ENCODE measurements around the gene C7orf57. TPM values are rescaled to one million over a fixed set of nuclear protein-coding genes. Genes with fewer than 3 reads are reported as not detected.

C7orf57 gene
- total and polyA plus RNA-seq, 2 donors (not counting 1 experiment from before 2014, with no cell fraction given): not detected

DNA sequence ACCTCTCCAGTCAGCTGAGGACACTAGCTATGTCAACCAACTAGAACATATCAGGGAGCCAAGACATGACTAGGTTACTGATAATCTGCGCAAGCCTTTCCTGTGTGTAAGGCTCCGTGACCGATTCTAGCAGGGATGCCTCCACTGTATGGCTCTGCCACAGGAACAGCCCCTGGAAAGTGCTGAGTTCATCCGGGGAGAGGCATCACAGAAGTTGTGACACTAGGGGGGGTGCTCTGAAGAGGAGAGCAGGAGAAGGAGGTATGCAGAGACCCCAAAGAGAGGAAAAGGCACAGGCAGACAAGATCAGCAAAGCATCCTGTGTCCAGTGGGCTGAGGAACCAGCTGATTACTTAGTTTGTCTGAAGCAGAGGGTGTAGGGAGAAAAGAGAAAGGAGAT lies 67.2 kb downstream of the C7orf57 start:
- Histone ChIP-seq H3K36me3 (replicated peaks in 1 of 2; ENCODE audit: control extremely low read depth in 1 of 2, control insufficient read depth in 1 of 2, extremely low read depth in 1 of 2, insufficient read depth in 2 of 2, low read length in 1 of 2) (peaks cover 0 to 4% of the 10 kb centered on the region in 2 experiments), H3K4me3 (ENCODE audit: control extremely low read depth in 1 of 5, extremely low read depth in 1 of 5, insufficient read depth in 1 of 5, low read depth in 2 of 5, low read length in 4 of 5) (no peak overlapping the region), H3K4me2 (replicated peaks; ENCODE audit: low read depth, low read length, poor library complexity, severe bottlenecking) (no peak overlapping the region), H3K27ac (ENCODE audit: low read length in 2 of 2) (no peak overlapping the region), H3K27me3 (replicated peaks in 1 of 4; ENCODE audit: control extremely low read depth in 1 of 4, control insufficient read depth in 3 of 4, insufficient read depth in 4 of 4, low read length in 3 of 4) (no peaks in the 10 kb centered on the region), H2AFZ (ENCODE audit: insufficient read depth, low read depth, low read length, poor library complexity, severe bottlenecking) (no peak overlapping the region), H3K9me3 (ENCODE audit: control extremely low read depth in 1 of 3, control insufficient read depth in 2 of 3, insufficient read depth in 1 of 3, low read length in 2 of 3) (no peaks in the 10 kb centered on the region), H4K20me1 (ENCODE audit: control insufficient read depth, insufficient read depth, low read length, poor library complexity, severe bottlenecking) (no peaks in the 10 kb centered on the region), H3K79me2 (ENCODE audit: control insufficient read depth, insufficient read depth, low read length) (no peaks in the 10 kb centered on the region), H3K9ac (ENCODE audit: low read length) (no peak overlapping the region), H3K4me1 (ENCODE audit: control insufficient read depth in 2 of 2, insufficient read depth in 2 of 2, low read length in 2 of 2) (peaks cover 0 to 6% of the 10 kb centered on the region in 2 donors)
- intact Hi-C loops (cut with micrococcal nuclease): no loop called here
- Mint-ChIP-seq H3K4me3 (no peak overlapping the region), H3K27me3 (no peaks in the 10 kb centered on the region), H3K9me3 (ENCODE audit: insufficient read depth) (no peaks in the 10 kb centered on the region), H3K27ac (no peak overlapping the region), H3K4me1 (peaks cover 4% of the 10 kb centered on the region)
- TF ChIP-seq, protein P1, sequence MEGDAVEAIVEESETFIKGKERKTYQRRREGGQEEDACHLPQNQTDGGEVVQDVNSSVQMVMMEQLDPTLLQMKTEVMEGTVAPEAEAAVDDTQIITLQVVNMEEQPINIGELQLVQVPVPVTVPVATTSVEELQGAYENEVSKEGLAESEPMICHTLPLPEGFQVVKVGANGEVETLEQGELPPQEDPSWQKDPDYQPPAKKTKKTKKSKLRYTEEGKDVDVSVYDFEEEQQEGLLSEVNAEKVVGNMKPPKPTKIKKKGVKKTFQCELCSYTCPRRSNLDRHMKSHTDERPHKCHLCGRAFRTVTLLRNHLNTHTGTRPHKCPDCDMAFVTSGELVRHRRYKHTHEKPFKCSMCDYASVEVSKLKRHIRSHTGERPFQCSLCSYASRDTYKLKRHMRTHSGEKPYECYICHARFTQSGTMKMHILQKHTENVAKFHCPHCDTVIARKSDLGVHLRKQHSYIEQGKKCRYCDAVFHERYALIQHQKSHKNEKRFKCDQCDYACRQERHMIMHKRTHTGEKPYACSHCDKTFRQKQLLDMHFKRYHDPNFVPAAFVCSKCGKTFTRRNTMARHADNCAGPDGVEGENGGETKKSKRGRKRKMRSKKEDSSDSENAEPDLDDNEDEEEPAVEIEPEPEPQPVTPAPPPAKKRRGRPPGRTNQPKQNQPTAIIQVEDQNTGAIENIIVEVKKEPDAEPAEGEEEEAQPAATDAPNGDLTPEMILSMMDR (IDR thresholded peaks at IDR 0.05): no peak
- TF ChIP-seq EZH2 (IDR thresholded peaks at IDR 0.05; ENCODE audit: borderline replicate concordance, insufficient read depth, low read depth, low read length, poor library complexity, severe bottlenecking): no peak
- ATAC-seq (ENCODE audit: low read depth) (no peak), DNase-seq (no peak)
- 98% methylated on average over 4 of the region's 4 CpGs for WGBS (ENCODE audit: insufficient coverage)
- CTCF ChIA-PET: interaction anchor here (1.0 to 15.9 kb wide), 4 partner anchors 103 to 837 kb away, joined by 3 to 229 read pairs (median 5); no protein-coding TSS in a partner anchor
- POLR2A ChIA-PET: no interaction called here

DNA sequence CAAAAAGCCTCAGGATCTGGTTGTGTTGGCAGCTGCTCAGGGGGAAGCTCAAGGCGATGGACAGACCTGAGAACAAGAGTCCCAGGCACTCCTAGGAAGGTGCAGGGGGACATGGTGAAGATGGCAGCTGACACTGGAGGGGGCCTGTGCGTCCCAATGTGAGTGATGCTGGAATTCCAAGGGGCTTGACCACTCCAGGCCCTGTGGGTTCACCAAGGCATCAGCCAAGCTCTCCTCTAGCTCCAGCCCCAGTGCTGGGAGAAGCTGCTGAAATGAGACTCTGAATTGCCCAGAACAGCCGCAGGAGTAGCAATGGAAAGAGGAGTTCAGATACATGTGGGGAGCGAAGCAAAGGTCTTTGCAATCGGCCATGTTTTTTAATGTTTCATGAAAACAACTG lies 69.7 kb downstream of the C7orf57 start:
- H3K4me1 Mint-ChIP-seq: peaks cover 1% of the 10 kb centered on the region
- Histone ChIP-seq H3K4me2 (replicated peaks; ENCODE audit: low read depth, low read length, poor library complexity, severe bottlenecking) (no peak overlapping the region), H3K4me1 (ENCODE audit: control insufficient read depth in 2 of 2, insufficient read depth in 2 of 2, low read length in 2 of 2) (peaks cover 0 to 1% of the 10 kb centered on the region in 2 donors), H4K20me1 (ENCODE audit: control insufficient read depth, insufficient read depth, low read length, poor library complexity, severe bottlenecking) (no peaks in the 10 kb centered on the region), H3K36me3 (replicated peaks in 1 of 2; ENCODE audit: control extremely low read depth in 1 of 2, control insufficient read depth in 1 of 2, extremely low read depth in 1 of 2, insufficient read depth in 2 of 2, low read length in 1 of 2) (peaks cover 0 to 4% of the 10 kb centered on the region in 2 experiments), H3K79me2 (ENCODE audit: control insufficient read depth, insufficient read depth, low read length) (no peaks in the 10 kb centered on the region), H2AFZ (ENCODE audit: insufficient read depth, low read depth, low read length, poor library complexity, severe bottlenecking) (no peak overlapping the region), H3K27me3 (replicated peaks in 1 of 4; ENCODE audit: control extremely low read depth in 1 of 4, control insufficient read depth in 3 of 4, insufficient read depth in 4 of 4, low read length in 3 of 4) (no peaks in the 10 kb centered on the region), H3K9ac (ENCODE audit: low read length) (no peak overlapping the region), H3K9me3 (ENCODE audit: control extremely low read depth in 1 of 3, control insufficient read depth in 2 of 3, insufficient read depth in 1 of 3, low read length in 2 of 3) (no peaks in the 10 kb centered on the region), H3K4me3 (ENCODE audit: control extremely low read depth in 1 of 5, extremely low read depth in 1 of 5, insufficient read depth in 1 of 5, low read depth in 2 of 5, low read length in 4 of 5) (no peak overlapping the region), H3K27ac (ENCODE audit: low read length in 2 of 2) (no peak overlapping the region)
- ChIA-PET POLR2A (no interaction called here), CTCF (interaction anchor here (1.2 to 15.9 kb wide), 4 partner anchors 12 to 161 kb away, joined by 3 to 229 read pairs (median 4); no protein-coding TSS in a partner anchor)
- H3K27ac Mint-ChIP-seq: no peak overlapping the region
- 95% methylated on average over 4 of the region's 5 CpGs for WGBS (ENCODE audit: insufficient coverage)
- H3K4me3 Mint-ChIP-seq: no peak overlapping the region
- TF ChIP-seq EZH2 (IDR thresholded peaks at IDR 0.05; ENCODE audit: borderline replicate concordance, insufficient read depth, low read depth, low read length, poor library complexity, severe bottlenecking): no peak
- TF ChIP-seq, protein P1 (IDR thresholded peaks at IDR 0.05): no peak
- no peak for ATAC-seq (ENCODE audit: low read depth)
- DNase-seq: no peak
- H3K9me3 Mint-ChIP-seq (ENCODE audit: insufficient read depth): no peaks in the 10 kb centered on the region
- H3K27me3 Mint-ChIP-seq: no peaks in the 10 kb centered on the region
- intact Hi-C loops (cut with micrococcal nuclease): no loop called here
